Pancreas (tissue), 10 donors: ENCODE results near the gene SURF4. TPM values are rescaled to one million over a fixed set of nuclear protein-coding genes. Genes with fewer than 3 reads are reported as not detected.

ENCODE experiments used
- ATAC-seq, 4 donors: fragments of 200-7000 bp; cut with Tn5 transposase; one replicate each; pipeline versions ENCODE4 v1.8.0 to v1.9.1; 2020; ENCODE audit warnings: mild to moderate bottlenecking in 4 of 4, moderate library complexity in 4 of 4
- DNase-seq, 6 donors: peaks; one replicate each; pipeline ENCODE4 v3.0.0-alpha.2; 2020
- FAIRE-seq: peaks from 2 replicates; lab custom pipeline; 2012; peaks lifted over from hg19 to GRCh38; lab: Jason Lieb, UNC
- H3K27ac ChIP-seq, 4 donors: fragments of 200-600 bp; sonication (generic); 1 replicate in 3 of 4; 2 replicates in 1 of 4; pipeline versions ENCODE4 v1.5.0 to v1.8.0; 2020
- H3K27me3 ChIP-seq, 4 donors: fragments of 200-600 bp; one replicate each; pipeline ENCODE4 v1.8.0; 2021
- H3K36me3 ChIP-seq, 3 donors: fragments of 200-600 bp; sonication (generic) in 1 of 3; one replicate each; pipeline versions ENCODE4 v1.5.0 to v1.8.0; 2020 to 2021
- H3K4me1 ChIP-seq, 3 donors: fragments of 200-600 bp; one replicate each; pipeline ENCODE4 v1.8.0; 2021
- H3K4me3 ChIP-seq, 4 donors: fragments of 200-600 bp; sonication (generic) in 2 of 4; one replicate each; pipeline versions ENCODE4 v1.5.0 to v1.8.0; 2020 to 2021
- H3K9me3 ChIP-seq, 4 donors: fragments of 200-600 bp; one replicate each; pipeline ENCODE4 v1.8.0; 2021
- CTCF ChIP-seq, 4 donors: fragments of 200-600 bp; sonication (generic) in 3 of 4; IDR thresholded peaks; one replicate each; pipeline versions ENCODE4 v1.5.0 to v1.8.0; 2021; ENCODE audit warnings: antibody characterized with exemption in 4 of 4
- WGBS, 2 donors: extraction: QIAGEN DNeasy Blood & Tissue Kit; methylation state at CpG; one replicate each; pipeline ENCODE4 v1.1.7; 2013; 5-methylcytosine and 5-hydroxymethylcytosine counted together
- intact Hi-C, 3 donors: fragments of 100-400 bp; cut with DNase I; formaldehyde crosslinking; loops; one replicate each; pipeline versions ENCODE4 v1.11.1 to v1.14.2; 2022
- polyA plus RNA-seq, 2 donors: library from polyadenylated mRNA; stranded (reverse); fragments of 200-250 nt; gene quantifications; one replicate each; pipeline ENCODE4 v1.2.3, GENCODE V29; 2013
- total RNA-seq, 6 donors: library from RNA; stranded (reverse); fragmentation: NEBNext Ultra II Directional in 4 of 6; extraction: Animal tissue kit (Norgen Biotek cat#: 25700) in 4 of 6; gene quantifications; one replicate each; pipeline versions ENCODE4 v1.2.1 to v1.2.4, GENCODE V29; 2021 to 2023
- donor health status: healthy with polysubstance abuse.
- donor health status: DM: no; HTN: no; CAD: no; lungs with moderate emphysema.
- donor health status: DM: no; HTN: no; CAD: no.
- donor health status: control.
- donor health status: control.
- donor health status: Bipolar disorder and iron deficiency.
- donor health status: DM: yes; HTN: yes; CAD: no.
- donor health status: DM: no; HTN: no; CAD: no.
- donor health status: DM: no; HTN: no; CAD: no.
- donor health status: DM: yes; HTN: yes; CAD: no.

The SURF4 gene
- total and polyA plus RNA-seq, 8 donors, result 63.1 to 132 (median 116) TPM

GRCh38 chr9:133341369-133342068 lies 34.3 kb downstream of the SURF4 start:
- no peaks in the 10 kb centered on the region for H3K27me3 ChIP-seq
- peak in 3 of 4 donors; percentile 27 to 73 (median 48) for ATAC-seq
- H3K4me3 ChIP-seq, result no peak overlapping the region
- peaks cover 0 to 35% (median 9%) of the 10 kb centered on the region in 3 donors for H3K36me3 ChIP-seq
- peak in 3 of 6 donors; percentile 12 to 59 (median 51) for DNase-seq
- TF ChIP-seq CTCF (IDR thresholded peaks at IDR 0.05), result no peak
- FAIRE-seq, result no peak
- WGBS, 2 donors, result 87 to 94% methylated on average over 15 of the region's 15 CpGs
- peaks cover 0 to 2% (median under 1%) of the 10 kb centered on the region in 3 donors for H3K4me1 ChIP-seq
- H3K27ac ChIP-seq, result no peak overlapping the region
- H3K9me3 ChIP-seq, result no peaks in the 10 kb centered on the region
- intact Hi-C loops, result no loop called here

- Histone ChIP-seq H3K27me3 (no peaks in the 10 kb centered on the region), H3K4me1 (no peaks in the 10 kb centered on the region), H3K4me3 (no peak overlapping the region), H3K9me3 (no peaks in the 10 kb centered on the region), H3K27ac (no peak overlapping the region), H3K36me3 (peaks cover 0 to 35% (median 9%) of the 10 kb centered on the region in 3 donors)
- no peak for FAIRE-seq
- intact Hi-C loops, result no loop called here
- DNase-seq, result peak in 2 of 6 donors; percentile 10 to 56
- no peak for ATAC-seq
- TF ChIP-seq CTCF (IDR thresholded peaks at IDR 0.05), result no peak
- 88 to 91% methylated on average over 13 of the region's 13 CpGs for WGBS, 2 donors
Observed at GRCh38 chr9:133340916-133341315, 34.9 kb downstream of the SURF4 start.

GRCh38 chr9:133340256-133340655 lies 35.6 kb downstream of the SURF4 start:
- WGBS, 2 donors, result 76 to 86% methylated on average over 3 of the region's 3 CpGs
- ATAC-seq (no peak), DNase-seq (peak in 1 of 6 donors; percentile 19), FAIRE-seq (no peak)
- Histone ChIP-seq H3K27me3 (no peaks in the 10 kb centered on the region), H3K4me3 (no peak overlapping the region), H3K9me3 (no peaks in the 10 kb centered on the region), H3K27ac (no peak overlapping the region), H3K36me3 (peaks cover 0 to 35% (median 9%) of the 10 kb centered on the region in 3 donors), H3K4me1 (no peaks in the 10 kb centered on the region)
- TF ChIP-seq CTCF (IDR thresholded peaks at IDR 0.05), result no peak
- intact Hi-C loops, result no loop called here

GRCh38 chr9:133339641-133340040 lies 36.2 kb downstream of the SURF4 start:
- Histone ChIP-seq H3K4me3 (no peak overlapping the region), H3K9me3 (no peaks in the 10 kb centered on the region), H3K36me3 (peaks cover 0 to 35% (median 9%) of the 10 kb centered on the region in 3 donors), H3K4me1 (peaks cover 5 to 6% (median 6%) of the 10 kb centered on the region in 3 donors), H3K27me3 (no peaks in the 10 kb centered on the region), H3K27ac (no peak overlapping the region)
- no peak for TF ChIP-seq CTCF (IDR thresholded peaks at IDR 0.05)
- FAIRE-seq, result no peak
- WGBS, 2 donors, result 62 to 63% methylated on average over 5 of the region's 5 CpGs
- no peak for ATAC-seq
- DNase-seq, result peak in 1 of 6 donors; percentile 2
- intact Hi-C loops, result loop anchor here in 1 of 3 donors (10.0 kb wide), 1 partner anchor 155 kb away; no protein-coding TSS in a partner anchor
